Midbrain (tissue), 1 donor: ENCODE results near the gene PCARE.
A peak's percentile ranks its signal among the peaks of the same experiment; 100 is the strongest.
"Not testable (repeated sequence)": the region's sequence is repeated elsewhere in the genome, so short reads cannot be mapped to it uniquely, and the experiment has no call there.

Experiments used
- DNase-seq: peaks from one replicate; lab custom pipeline; 2025; lab: John Stamatoyannopoulos, UW

The PCARE gene

DNA sequence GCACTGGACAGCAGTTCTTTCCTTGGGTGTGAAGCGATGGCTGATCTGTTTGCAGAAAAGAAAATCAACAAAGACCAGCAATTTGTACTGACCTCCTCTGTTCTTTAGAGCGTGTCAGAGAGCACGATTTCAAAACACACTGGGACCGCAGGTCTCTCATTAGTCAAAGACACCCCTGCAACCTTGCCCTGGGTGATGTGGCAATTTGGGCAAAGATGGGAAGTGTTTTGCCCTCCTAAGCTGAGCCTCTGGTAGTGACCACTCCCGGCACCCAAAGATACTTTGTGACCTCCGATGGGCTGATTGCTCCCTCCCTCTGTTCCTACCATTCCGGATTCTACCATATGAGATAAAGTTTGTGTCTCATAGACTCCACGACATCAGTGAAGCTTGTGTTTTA lies 22.6 kb upstream of the PCARE start:
- no peak for DNase-seq

DNA sequence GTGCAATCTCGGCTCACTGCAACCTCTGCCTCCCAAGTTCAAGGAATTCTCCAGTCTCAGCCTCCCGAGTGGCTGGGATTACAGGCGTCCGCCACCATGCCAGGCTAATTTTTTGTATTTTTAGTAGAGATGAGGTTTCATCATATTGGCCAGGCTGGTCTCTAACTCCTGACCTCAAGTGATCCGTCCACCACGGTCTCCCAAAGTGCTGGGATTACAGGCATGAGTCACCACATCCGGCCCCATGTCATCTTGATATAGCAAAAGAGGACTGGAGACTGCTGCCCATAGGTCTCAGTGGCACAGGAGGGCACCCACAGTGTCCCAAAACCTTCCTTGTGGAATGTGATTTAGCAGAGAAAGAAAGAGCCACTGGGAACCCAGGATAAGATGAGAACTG lies 16.0 kb upstream of the PCARE start:
- not testable (repeated sequence) for DNase-seq

- no peak for DNase-seq
Observed at GRCh38 chr2:29084554-29084953, 10.2 kb upstream of the PCARE start.

DNA sequence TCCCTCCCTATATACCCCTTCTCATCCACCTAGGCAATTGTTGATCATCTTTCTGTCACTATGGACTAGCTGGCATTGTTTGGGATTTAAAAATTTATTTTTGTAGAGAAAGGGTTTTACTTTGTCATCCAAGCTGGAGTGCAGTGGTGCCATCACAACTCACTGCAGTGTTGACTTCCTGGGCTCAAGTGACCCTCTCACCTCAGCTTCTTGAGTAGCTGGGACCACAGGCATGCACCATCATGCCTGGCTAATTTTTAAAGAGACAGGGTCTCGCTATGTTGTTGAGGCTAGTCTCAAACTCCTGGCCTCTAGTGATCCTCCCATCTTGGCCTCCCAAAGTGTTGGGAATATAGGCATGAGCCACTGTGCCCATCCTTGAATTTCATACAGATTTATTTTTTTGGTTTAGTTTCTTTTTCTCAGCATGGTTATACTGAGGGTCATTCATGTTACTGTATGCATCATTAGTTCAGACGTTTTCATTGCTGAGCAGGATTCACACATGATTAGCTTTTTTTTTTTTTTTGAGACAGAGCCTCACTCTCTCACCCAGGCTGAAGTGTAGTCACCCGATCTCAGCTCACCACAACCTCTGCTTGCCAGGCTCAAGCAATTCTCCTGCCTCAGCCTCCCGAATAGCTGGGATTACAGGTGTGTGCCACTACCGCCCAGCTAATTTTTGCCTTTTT lies 8.6 kb upstream of the PCARE start:
- DNase-seq = no peak

DNA sequence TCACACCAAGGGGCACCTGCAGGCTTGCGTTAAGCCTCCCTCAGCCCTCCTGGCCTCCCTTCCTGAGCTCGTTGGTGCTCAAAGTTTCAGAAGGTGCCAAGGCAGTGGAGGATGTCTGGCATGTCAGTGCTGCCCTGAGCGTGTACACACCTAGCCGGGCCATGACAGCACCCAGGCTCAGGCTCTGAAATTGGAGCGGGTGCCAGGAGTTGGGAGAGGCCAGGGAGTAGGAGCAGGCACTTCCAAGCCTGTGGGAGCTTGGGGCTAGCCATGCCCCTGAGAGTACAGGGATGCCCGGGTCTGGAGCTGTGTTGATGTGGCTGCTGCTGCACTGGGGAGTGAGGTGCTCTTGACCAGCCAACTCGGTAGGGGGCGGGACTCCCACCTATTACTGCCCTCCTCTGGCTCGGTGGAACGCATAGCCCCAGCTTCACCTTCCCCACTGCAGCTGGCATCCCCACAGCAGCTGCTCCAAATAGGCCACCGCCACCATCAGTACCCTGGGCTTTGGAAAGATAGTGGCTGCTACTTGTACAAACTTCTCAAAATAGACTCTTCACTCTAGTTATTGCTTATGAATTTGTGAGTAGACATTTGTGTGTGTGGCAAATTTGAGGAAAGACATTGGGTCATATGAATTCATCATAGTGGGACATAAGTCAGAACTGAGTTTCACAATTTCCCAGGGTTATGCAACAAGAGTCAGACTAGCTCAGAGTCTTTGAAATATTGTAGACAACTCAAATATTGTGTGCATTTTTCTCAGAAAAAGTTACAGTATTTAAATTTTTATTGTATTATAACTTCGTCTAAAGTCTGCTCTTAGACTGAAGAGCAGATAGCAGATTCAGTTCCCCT lies 6.8 kb upstream of the PCARE start:
- no peak for DNase-seq

DNA sequence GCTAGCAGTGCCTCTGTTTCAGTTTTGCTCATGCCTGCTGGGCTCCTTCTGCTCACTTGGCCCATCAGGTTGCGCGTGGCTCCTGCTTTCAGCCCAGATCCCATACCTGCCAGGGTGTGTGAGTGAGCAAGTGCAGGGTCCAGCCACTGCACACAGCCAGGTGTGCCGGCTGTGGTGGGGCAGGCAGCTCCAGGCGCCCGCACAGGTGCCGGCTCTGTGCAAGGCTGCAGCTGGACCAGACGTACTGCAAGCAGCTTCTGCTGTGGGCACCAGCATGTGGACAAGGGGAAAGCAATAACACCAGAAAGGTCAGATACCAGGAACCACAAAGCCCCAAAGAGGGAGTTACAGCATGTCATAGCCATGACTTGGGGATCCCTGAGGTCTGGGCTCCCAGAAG lies 5.6 kb upstream of the PCARE start:
- DNase-seq = no peak

GRCh38 chr2:29075894-29076705 lies 1.8 kb upstream of the PCARE start:
- peak; percentile 91 for DNase-seq

- no peak for DNase-seq
Observed at GRCh38 chr2:29073933-29074332, 390 bp downstream of the PCARE start.

- no peak for DNase-seq
Observed at GRCh38 chr2:29072971-29073725, 1.2 kb downstream of the PCARE start.

DNA sequence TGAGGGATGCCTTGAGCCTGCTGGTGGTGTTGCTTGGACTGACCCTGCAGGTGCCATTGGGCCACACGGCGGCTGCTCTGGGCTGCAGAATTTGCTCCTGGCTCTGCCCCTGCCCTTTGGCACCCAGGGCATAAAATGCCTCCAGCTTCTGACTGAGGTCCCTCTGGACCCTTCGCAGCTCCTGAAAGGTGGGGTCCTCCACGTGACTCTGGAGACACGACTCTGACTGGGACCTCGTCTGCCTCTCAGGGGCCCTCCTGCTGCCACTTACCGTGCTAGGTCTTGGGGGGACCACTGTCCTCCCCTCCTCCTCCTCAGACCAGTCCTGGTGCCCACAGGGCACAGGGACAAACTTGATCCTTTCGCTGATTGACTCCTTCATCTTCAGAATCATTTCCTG lies 2.1 kb downstream of the PCARE start:
- DNase-seq = no peak

GRCh38 chr2:29071032-29071975 lies 3.0 kb downstream of the PCARE start:
- DNase-seq = no peak

DNA sequence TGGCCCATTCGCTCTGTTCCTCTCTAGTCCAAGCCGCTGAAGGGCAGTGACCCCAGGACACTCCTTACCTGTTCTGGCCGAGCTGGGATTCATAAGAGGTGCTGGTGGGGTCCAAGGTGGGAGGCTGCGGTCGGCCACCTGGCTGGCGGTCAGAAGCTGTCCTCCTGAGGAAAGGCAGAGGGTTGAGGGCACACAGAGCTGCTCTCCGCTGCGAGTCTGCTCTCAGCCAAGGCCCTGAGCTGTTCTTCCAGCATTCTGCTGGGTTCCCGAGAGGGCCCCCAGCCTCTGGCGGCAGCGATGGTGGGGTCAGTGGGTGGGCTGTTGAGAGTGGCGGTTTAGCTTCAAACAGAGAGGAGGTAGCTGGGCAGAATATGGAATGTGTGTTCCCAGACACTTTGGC lies 3.8 kb downstream of the PCARE start:
- no peak for DNase-seq

- DNase-seq = no peak
Observed at GRCh38 chr2:29068513-29068912, 5.8 kb downstream of the PCARE start.

GRCh38 chr2:29066997-29067605 lies 7.2 kb downstream of the PCARE start:
- no peak for DNase-seq

DNA sequence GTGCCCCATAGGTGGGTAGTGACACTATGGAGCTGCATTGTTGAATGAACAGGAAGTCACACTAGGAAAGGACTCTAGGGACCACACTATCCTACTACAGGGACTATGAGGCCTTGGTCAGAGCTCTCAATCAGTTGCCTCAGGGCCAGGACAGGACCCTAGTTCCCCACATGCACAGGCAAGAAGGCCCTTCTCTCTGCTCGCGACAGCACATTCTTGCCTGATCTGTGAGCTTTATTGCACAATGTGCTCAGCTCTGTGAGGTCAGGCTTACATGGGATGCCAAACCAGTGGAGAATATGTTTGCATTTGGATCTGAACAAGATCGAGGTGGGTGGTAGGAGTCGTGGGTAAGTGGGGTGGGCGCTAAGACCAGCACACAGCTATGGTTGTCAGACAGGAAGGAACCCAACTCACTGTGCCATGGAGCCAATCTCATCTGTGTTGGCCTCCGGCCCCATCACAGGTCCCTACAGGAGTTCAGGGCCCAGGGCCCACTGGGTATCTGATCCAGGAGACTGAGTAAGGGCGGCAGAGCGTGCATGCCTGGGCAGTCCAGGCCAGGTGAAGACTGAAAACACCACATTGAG lies 8.0 kb downstream of the PCARE start:
- no peak for DNase-seq

GRCh38 chr2:29065068-29065811 lies 9.1 kb downstream of the PCARE start:
- DNase-seq = peak; percentile 71

DNA sequence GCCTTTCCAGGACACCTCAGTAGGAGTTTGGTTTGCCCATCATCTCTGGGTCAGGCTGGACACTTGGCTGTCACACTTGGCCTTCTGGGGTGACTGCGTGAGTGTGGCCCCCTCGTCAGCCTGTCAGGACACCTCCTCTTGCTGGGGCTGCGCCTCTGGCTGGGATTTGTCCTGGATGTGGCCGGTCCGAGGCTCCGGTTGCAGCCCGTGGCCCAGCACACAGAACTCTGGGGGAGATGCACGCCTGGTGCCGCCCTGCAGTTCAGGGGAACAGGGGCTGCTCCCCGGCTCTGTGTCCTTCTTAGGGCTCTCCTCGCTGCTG lies 9.6 kb downstream of the PCARE start:
- no peak for DNase-seq

- DNase-seq = no peak
Observed at GRCh38 chr2:29064346-29064715, 10.0 kb downstream of the PCARE start.

DNA sequence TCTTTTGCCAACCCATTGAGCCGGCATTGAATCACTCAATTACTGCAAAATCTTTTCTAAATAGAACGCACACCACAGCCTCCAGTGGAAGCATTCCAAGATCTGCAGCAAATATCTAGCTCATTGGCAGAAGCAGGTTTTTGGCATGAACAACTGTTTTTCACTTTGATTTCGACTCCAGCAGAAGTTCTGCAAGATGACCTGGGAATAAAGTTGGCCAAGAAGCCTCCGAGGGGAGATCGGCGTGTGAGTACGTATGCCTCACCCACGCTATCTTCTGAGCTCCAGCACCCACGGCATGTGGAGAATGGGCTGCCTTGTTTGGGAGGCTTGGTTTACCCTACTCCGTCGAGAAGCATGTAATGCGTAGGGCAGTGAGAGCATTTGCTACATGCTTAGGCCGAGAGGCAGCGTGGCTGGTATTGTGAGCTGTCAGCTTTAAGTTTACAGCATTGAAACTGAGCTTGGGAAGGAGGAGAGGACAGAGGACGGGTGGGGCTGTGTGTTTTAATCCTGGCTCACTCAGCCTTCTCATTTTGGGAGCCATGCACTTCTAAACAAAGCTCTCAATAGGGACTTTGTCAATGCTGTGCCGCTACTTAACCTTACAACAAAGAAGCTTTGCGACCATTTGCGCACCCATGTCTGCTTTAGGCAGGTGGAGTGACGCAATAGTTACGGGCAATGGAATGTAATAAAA lies 10.5 kb downstream of the PCARE start:
- DNase-seq = no peak
